HG02588 (cell line): ENCODE data around the gene ITGB8.

Source experiments
- ATAC-seq: cut with Tn5 transposase; IDR thresholded peaks from one replicate; pipeline ENCODE4 v1.9.1; 2021; ENCODE audit warnings: mild to moderate bottlenecking, moderate library complexity; ENCODE audit not compliant: unreplicated experiment

Gene ITGB8

DNA sequence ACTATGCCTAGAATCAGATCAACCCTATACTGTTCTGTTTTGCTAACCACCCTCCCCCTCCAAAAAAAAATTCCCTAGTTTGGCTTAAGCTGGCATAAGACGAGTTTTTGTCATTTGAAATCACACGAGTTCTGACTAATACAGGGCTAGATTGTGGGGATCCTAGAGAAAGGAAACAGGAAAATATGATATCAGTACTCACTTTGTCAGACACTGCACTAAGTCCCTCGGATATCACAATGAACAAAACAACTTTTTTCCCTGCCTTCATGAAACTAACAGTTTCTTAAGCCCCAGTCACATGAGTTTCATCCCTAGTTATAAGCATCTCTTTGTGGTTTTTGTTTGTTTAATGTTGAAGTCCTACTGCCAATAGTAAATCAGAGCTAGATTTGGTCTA is 118.5 kb downstream of the ITGB8 start:
- no peak for ATAC-seq

- ATAC-seq, result no peak
Measured at GRCh38 chr7:20450536-20450935, 119.8 kb downstream of the ITGB8 start.

- ATAC-seq, result no peak
Measured at GRCh38 chr7:20454202-20454601, 123.5 kb downstream of the ITGB8 start.

- no peak for ATAC-seq
Measured at GRCh38 chr7:20456701-20457100, 126.0 kb downstream of the ITGB8 start.

GRCh38 chr7:20458521-20458920 is 127.8 kb downstream of the ITGB8 start:
- no peak for ATAC-seq

- ATAC-seq, result no peak
Measured at GRCh38 chr7:20459419-20459818, 128.7 kb downstream of the ITGB8 start.

DNA sequence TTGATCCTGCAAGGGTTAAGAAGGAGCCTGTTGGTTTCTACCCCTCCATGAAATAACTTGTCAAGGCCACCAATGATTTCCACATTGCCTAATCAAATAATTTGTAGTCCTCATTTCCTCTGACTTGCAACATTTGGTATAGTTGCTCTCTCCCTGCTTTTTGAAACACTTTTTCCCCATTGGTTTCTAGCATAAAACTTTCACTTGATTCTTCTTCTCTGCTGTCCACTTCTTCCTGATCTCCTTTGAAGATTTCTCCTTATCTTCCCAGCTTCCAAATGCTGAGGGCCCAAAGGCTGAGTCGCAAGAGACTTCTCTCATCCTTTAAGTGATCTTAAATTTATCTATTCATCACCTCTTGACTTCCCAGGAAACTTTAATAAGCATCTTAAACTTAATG is 134.2 kb downstream of the ITGB8 start:
- ATAC-seq, result no peak
